GM12874 (cell line): ENCODE results near the gene BRPF3.

Experiments
- CTCF ChIP-seq: IDR thresholded peaks from 2 replicates; pipeline ENCODE4 v1.5.1; 2011; ENCODE audit warnings: low read depth, mild to moderate bottlenecking, control low read depth, low read length, moderate library complexity; ENCODE audit not compliant: insufficient read depth

Gene BRPF3

DNA sequence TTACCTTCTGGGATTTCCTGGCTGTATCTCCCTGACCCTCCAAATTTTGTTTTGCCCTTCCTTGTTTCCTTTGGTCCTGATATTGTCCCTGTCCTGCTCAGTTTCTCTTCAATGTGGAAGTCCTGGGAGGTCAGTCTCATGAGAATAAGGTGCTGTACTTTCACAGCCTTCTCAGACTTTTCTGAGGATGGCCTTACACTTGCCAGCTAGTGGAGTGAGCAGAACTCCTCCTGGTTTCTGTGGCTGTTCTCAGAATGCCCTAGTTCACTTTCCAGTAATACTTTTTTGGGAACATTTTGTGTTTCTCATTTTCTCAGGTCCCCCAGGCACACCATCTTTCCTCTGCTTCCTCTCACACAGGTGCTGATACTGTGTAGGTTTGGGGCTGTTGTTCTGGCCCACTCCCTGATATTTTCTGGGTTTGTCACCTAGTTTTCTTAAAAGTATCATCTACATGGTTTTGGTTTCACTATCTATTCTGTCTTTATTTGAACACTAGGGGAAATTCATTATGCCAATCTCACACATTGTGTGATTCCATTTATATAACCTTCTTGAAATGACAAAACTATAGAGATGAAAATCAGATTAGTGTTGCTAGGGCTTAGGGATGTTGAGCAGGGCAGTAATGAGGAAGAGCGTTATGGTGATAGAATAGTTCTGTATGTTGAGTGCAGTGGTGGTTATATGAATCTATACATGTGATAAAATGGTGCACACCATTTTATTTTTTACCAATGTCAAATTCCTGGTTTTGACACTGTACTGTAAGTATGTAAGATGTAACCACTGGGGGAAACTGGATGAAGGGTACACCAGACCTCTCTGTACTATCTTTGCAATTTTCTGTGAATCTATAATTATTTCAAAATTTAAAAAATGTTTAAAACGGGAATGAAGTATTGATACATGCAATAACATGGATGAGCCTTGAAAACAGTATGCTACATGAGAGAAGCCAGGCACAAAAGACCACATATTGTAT lies 27.2 kb upstream of the BRPF3 start:
- TF ChIP-seq CTCF = no peak

GRCh38 chr6:36170704-36171103 lies 25.8 kb upstream of the BRPF3 start:
- TF ChIP-seq CTCF = no peak

- no peak for TF ChIP-seq CTCF
Observed at GRCh38 chr6:36171573-36171972, 25.0 kb upstream of the BRPF3 start.

DNA sequence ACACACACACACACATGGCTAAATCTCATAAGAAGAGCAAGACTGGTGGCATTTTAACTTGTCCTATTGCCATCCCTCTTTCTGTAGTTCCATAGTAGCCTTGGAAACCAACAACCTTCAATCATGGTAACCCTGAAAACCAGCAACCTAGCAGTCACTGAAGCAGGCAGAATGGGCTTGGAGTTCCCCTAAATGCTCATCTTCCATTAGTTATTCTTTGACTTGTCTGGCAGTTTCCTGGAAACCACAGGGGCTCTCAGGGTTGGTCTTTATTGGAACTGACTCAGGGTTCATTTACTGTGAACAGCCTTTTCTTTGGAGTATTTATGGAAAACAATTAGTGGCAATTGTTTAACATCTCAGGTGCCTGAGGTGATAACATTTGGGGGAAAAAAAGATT lies 19.4 kb upstream of the BRPF3 start:
- TF ChIP-seq CTCF = no peak

DNA sequence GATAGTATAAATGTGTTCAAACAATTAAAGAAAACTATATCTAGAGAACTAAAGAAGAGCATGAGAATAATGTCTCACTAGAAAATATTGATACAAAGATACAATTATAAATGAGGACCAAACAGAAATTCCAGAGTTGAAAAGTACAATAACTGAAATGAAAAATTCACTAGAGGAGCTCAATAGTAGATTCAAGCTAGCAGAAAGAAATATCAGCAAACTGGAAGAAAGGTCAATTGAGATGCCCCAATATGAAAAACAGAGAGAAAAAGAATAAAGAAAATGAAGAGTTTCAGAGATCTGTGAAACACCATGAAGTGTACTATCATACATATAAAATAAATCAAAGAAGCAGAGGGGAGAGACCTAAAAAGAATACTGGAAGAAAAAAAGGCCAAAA lies 18.0 kb upstream of the BRPF3 start:
- TF ChIP-seq CTCF = no peak

- TF ChIP-seq CTCF = no peak
Observed at GRCh38 chr6:36180126-36180525, 16.4 kb upstream of the BRPF3 start.

DNA sequence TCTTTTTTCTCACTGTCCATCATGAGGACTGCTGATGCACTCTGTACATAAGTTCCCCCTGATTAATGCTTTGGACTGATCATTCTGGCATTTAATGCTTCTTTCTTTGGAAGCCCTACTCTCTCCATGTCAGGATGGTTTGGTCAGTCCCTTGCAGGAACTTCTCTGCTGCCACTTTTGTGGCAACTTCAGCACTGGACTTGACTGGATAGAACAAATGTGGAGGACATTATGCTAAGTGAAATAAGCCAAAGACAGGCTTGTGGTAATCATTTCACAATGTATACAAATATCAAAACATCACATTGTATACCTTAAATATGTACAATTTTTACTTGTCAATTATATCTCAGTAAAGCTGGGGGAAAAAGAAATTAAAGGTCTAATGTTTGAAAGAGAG lies 12.2 kb upstream of the BRPF3 start:
- no peak for TF ChIP-seq CTCF
